Gastrocnemius medialis (tissue), 4 donors: ENCODE results near the gene ZNF565. TPM values are rescaled to one million over a fixed set of nuclear protein-coding genes. Genes with fewer than 3 reads are reported as not detected.

Source experiments
- ATAC-seq, 2 donors: fragments of 150-250 bp; one replicate each; pipeline ENCODE4 v1.9.1; 2016
- DNase-seq, 2 donors: peaks; one replicate each; pipeline ENCODE4 v3.0.0-alpha.2; 2019
- H3K27ac ChIP-seq, 4 donors: fragments of 200-600 bp; sonication (generic); 1 replicate in 1 of 4; 2 replicates in 3 of 4; pipeline ENCODE4 v1.5.1; 2016 to 2018; ENCODE audit warnings: mild to moderate bottlenecking in 2 of 4, moderate library complexity in 1 of 4
- H3K27me3 ChIP-seq, 3 donors: fragments of 200-600 bp; sonication (generic) in 2 of 3; 1 replicate in 1 of 3; 2 replicates in 2 of 3; pipeline versions ENCODE4 v1.5.1 to v1.6.0; 2016 to 2019; ENCODE audit warnings: mild to moderate bottlenecking in 1 of 3, moderate library complexity in 1 of 3
- H3K36me3 ChIP-seq, 2 donors: fragments of 200-600 bp; sonication (generic) in 1 of 2; one replicate each; pipeline ENCODE4 v1.5.1; 2017 to 2018
- H3K4me1 ChIP-seq, 2 donors: fragments of 200-600 bp; sonication (generic) in 1 of 2; one replicate each; pipeline ENCODE4 v1.5.1; 2016 to 2017; ENCODE audit warnings: mild to moderate bottlenecking in 2 of 2
- H3K4me3 ChIP-seq, 4 donors: fragments of 200-600 bp; sonication (generic) in 3 of 4; 1 replicate in 1 of 4; 2 replicates in 3 of 4; pipeline ENCODE4 v1.5.1; 2016 to 2019; ENCODE audit warnings: mild to moderate bottlenecking in 2 of 4
- H3K9me3 ChIP-seq, 3 donors: fragments of 200-600 bp; sonication (generic) in 2 of 3; 1 replicate in 1 of 3; 2 replicates in 2 of 3; pipeline ENCODE4 v1.5.1; 2016 to 2019
- CTCF ChIP-seq, 5 experiments: fragments of 450-650 bp in 3 of 5; fragments of 200-600 bp in 2 of 5; sonication (generic) in 2 of 5; IDR thresholded peaks in 4 of 5; conservative IDR thresholded peaks in 1 of 5; 1 replicate in 4 of 5; 2 replicates in 1 of 5; pipeline ENCODE4 v1.5.1; 2016 to 2019; ENCODE audit warnings: antibody characterized with exemption in 5 of 5, mild to moderate bottlenecking in 3 of 5, moderate library complexity in 3 of 5
- POLR2A ChIP-seq, 2 donors: fragments of 450-650 bp; IDR thresholded peaks; one replicate each; pipeline ENCODE4 v1.6.1; 2017; ENCODE audit warnings: antibody characterized with exemption in 2 of 2, mild to moderate bottlenecking in 2 of 2, moderate library complexity in 2 of 2
- in situ Hi-C, 4 donors: fragments of 200-750 bp; cut with MboI; loops; one replicate each; pipeline versions ENCODE4 v1.15.0 to v1.8.0; 2017; ENCODE audit warnings: low sequenced_read_pairs in 4 of 4
- intact Hi-C: fragments of 100-400 bp; cut with DNase I; formaldehyde crosslinking; loops from one replicate; pipeline ENCODE4 v1.15.1; 2023; ENCODE audit warnings: low total_unique reads
- total RNA-seq, 4 donors: library from RNA; depleted of rRNA; stranded (reverse); fragments of >200 nt; gene quantifications; one replicate each; pipeline versions ENCODE4 v1.1.0 to v1.2.3, GENCODE V29; 2016

The ZNF565 gene
- total RNA-seq, 4 donors from 2014 or later: 1.7 to 5.3 (median 2.3) TPM

- Histone ChIP-seq H3K4me1 (no peaks in the 10 kb centered on the region), H3K9me3 (no peaks in the 10 kb centered on the region), H3K36me3 (no peaks in the 10 kb centered on the region), H3K27ac (peak overlapping the region in 1 of 4 donors; percentile 41), H3K27me3 (peaks cover 0 to 9% (median 0%) of the 10 kb centered on the region in 3 donors), H3K4me3 (peak overlapping the region in 3 of 4 donors; percentile 35 to 62 (median 37))
- no peak for ATAC-seq
- in situ Hi-C loops: no loop called here
- no peak for DNase-seq
- intact Hi-C loops: no loop called here
- TF ChIP-seq CTCF (IDR thresholded peaks at IDR 0.05 in 4 of 5, conservative IDR thresholded peaks at IDR 0.05 in 1 of 5) (no peak), POLR2A (IDR thresholded peaks at IDR 0.05) (no peak)
Measured at GRCh38 chr19:36256853-36257519, 42.5 kb upstream of the ZNF565 start.

GRCh38 chr19:36256064-36256463 is 41.6 kb upstream of the ZNF565 start:
- Histone ChIP-seq H3K9me3 (no peaks in the 10 kb centered on the region), H3K4me1 (no peaks in the 10 kb centered on the region), H3K36me3 (no peaks in the 10 kb centered on the region), H3K27me3 (peaks cover 0 to 9% (median 0%) of the 10 kb centered on the region in 3 donors), H3K27ac (no peak overlapping the region), H3K4me3 (no peak overlapping the region)
- TF ChIP-seq POLR2A (IDR thresholded peaks at IDR 0.05): no peak
- ATAC-seq (no peak), DNase-seq (no peak)
- intact Hi-C loops (no loop called here), in situ Hi-C loops (no loop called here)

- Histone ChIP-seq H3K36me3 (no peaks in the 10 kb centered on the region), H3K4me3 (no peak overlapping the region), H3K4me1 (no peaks in the 10 kb centered on the region), H3K27ac (no peak overlapping the region), H3K27me3 (peaks cover 0 to 9% (median 0%) of the 10 kb centered on the region in 3 donors), H3K9me3 (no peaks in the 10 kb centered on the region)
- TF ChIP-seq POLR2A (IDR thresholded peaks at IDR 0.05) (no peak), CTCF (IDR thresholded peaks at IDR 0.05 in 4 of 5, conservative IDR thresholded peaks at IDR 0.05 in 1 of 5) (no peak)
- in situ Hi-C loops (no loop called here), intact Hi-C loops (no loop called here)
- ATAC-seq: no peak
- DNase-seq: no peak
Measured at GRCh38 chr19:36255316-36255715, 40.9 kb upstream of the ZNF565 start.

GRCh38 chr19:36254848-36255247 is 40.4 kb upstream of the ZNF565 start:
- intact Hi-C loops (no loop called here), in situ Hi-C loops (no loop called here)
- no peaks in the 10 kb centered on the region for H3K36me3 ChIP-seq
- no peak for ATAC-seq
- H3K27ac ChIP-seq: no peak overlapping the region
- H3K27me3 ChIP-seq: peaks cover 0 to 9% (median 0%) of the 10 kb centered on the region in 3 donors
- no peak for DNase-seq
- no peaks in the 10 kb centered on the region for H3K9me3 ChIP-seq
- no peak for TF ChIP-seq POLR2A (IDR thresholded peaks at IDR 0.05)
- TF ChIP-seq CTCF (IDR thresholded peaks at IDR 0.05 in 4 of 5, conservative IDR thresholded peaks at IDR 0.05 in 1 of 5): no peak
- H3K4me3 ChIP-seq: no peak overlapping the region
- H3K4me1 ChIP-seq: no peaks in the 10 kb centered on the region

- Histone ChIP-seq H3K9me3 (no peaks in the 10 kb centered on the region), H3K27me3 (peaks cover 0 to 4% (median 3%) of the 10 kb centered on the region in 3 donors), H3K27ac (no peak overlapping the region), H3K4me3 (no peak overlapping the region), H3K36me3 (no peaks in the 10 kb centered on the region), H3K4me1 (no peaks in the 10 kb centered on the region)
- TF ChIP-seq CTCF (IDR thresholded peaks at IDR 0.05 in 4 of 5, conservative IDR thresholded peaks at IDR 0.05 in 1 of 5) (no peak), POLR2A (IDR thresholded peaks at IDR 0.05) (no peak)
- intact Hi-C loops (no loop called here), in situ Hi-C loops (no loop called here)
- ATAC-seq (no peak), DNase-seq (no peak)
Measured at GRCh38 chr19:36252047-36252446, 37.6 kb upstream of the ZNF565 start.
